LNCAP (cell line): ENCODE results near the gene COLGALT1.

Experiments
- CTCF ChIP-seq: fragments of 450-650 bp; IDR thresholded peaks from 2 replicates; pipeline ENCODE4 v1.5.1; 2017; ENCODE audit warnings: mild to moderate bottlenecking

The COLGALT1 gene

DNA sequence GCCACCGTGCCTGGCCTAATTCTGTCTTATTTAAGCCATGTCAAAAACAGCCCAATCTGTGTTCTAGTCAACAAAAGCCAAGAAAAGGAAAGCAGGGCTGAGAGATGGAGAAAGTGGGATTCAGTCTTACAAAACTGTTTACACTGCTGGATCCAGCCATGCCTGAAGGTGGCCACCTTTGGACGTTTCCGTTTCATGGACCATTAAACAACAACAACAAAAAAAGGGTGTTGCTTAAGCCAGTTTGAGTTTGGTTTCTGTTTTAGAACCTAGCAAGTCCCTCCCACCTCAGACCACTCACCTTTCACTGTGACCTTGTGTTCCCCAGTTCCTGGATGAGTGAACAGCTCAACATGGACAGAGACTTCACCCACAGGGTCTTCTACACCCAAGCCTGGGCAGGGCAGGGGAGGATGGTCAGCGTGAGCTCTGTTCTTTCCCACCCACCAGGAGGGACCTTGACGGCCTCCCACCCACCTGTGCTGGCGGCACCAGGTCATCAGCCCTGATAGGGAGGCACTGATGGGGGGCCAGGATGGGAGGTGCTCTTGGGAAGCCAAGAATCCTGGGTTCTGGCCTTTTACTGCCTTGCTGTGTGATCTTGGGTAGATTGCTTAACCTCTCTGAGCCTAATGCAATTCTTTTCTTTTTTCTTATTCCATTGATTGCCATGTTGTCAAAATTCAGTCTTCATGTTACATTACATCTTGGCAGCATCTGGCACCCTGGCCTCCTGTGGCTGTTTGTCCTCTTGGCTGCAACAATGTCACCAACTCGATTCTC lies 56.2 kb downstream of the COLGALT1 start:
- no peak for TF ChIP-seq CTCF

DNA sequence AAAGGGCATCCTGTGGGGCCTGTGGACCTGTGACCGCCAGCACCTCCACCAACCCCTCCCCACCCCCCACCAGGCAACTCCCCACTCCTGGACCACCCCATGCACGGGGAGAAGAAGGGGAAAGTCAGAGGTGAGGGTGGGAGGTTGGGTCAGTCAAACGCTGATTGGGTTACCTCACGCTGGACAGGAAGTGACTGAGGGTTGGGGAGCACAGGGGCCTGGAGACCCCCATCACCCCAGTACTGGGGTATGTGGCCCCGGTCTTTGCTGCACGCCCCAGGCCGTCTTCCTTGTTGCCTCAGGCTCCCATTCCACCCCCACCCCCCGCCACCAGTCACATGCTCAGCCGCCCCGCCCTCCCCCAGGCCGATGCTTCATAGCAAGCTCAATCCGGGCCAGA lies 59.0 kb downstream of the COLGALT1 start:
- no peak for TF ChIP-seq CTCF

DNA sequence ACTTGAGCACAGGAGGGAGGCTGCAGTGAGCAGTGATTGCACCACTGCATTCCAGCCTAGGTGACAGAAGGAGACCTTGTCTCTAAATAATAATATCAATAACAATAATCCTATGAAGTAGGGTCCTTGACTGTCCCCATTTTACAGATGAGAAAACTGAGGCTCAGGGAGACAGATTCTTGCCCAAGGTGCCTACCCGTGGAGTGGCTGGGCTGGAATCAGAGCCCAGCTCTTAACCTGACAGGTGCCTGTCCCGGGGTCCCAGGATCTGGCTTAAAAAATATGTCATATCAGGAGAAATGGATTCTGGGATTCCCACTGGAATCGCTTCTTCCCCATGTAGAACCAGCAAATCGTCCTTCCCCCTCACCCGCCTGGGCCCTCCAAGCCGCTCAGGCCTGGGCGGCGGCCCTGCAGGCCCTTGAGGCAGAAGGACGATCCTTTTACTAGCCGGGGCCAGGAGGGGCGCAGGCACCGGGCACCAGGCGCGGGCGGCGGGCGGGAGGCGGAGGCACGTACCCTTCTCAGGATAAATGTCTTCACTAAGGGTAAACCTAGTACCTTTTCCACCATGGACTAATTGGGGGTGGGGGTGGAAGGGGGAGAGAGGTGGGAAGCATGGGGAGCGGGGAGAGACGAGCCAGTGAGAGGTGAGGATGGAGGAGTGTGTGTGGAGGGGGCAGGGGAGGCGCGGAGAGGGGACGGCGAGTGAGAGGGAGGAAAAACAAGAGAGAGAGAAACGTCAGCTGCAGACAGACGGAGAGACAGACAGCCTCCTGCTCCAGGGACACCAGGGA lies 60.6 kb downstream of the COLGALT1 start:
- TF ChIP-seq CTCF = no peak

- TF ChIP-seq CTCF = no peak
Measured at GRCh38 chr19:17616686-17616960, 61.2 kb downstream of the COLGALT1 start.

DNA sequence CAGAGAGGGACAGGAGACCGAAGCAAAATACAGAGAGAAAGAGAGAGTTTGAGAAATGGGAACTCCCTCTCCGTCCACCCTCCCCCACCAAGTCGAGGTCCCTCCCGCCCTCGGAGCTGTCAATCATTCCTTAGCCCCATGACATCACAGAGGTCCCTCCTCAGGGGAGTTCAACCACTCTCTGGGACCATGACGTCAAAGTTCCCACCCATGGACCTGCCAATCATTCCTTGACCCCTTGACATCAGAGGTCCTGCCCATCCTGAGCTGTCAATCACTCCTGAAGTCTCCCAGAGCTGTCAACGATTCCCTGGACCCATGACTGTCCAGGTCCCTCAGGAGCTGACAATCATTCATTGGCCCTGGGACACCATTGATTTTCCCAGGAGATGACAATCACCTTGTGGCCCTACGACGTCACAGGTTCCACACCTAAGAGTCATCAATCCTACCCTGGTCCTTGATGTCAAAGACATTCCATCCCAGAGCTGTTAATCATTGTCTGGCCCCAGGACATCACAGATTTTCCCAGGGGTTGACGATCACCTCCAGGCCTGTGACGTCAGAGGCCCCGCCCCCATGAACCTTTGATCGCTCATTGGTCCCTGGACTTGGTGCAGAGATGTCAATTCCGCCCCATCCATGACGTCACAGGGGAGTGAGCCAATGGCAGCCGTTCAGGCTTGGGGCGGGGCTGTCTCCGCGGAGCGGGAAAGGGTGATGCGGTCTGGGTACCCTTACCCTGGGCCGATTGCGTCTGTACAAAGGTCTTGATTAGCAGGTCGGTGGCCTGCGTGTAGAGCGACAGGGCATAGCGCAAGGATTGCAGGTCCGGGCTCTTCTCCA lies 61.7 kb downstream of the COLGALT1 start:
- no peak for TF ChIP-seq CTCF

GRCh38 chr19:17617807-17618192 lies 62.4 kb downstream of the COLGALT1 start:
- no peak for TF ChIP-seq CTCF

DNA sequence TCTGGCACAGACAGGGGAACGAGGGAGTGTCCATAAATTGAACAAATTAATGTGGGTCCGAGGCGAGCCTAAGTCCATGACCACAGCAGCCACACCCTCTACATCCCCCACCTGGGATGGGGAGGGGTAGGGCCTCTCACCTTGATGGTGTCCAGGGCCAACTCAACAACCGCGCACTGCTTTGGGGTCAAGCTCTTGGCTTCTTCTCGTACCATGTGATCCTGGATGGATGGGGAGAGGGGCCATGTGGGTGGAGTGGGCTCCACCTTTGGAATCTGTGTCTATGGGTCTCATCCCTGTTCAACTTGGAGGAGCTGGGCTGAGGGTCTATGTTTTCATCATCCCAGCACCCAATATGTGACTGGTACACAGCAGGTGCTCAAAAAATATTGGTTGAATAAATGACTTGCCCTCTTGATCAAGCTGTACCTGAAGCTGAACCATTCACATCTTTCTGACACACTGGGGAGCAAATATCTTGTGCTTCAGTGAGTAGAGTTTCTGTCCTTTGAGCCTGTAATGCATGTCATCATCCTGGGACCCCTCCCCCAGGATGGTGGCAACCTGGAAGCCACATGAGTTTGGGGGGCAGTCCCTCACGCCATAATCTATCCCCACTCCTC lies 62.9 kb downstream of the COLGALT1 start:
- TF ChIP-seq CTCF = no peak
